H1 (cell line): ENCODE data around the gene SENP2. TPM values are rescaled to one million over a fixed set of nuclear protein-coding genes. Genes with fewer than 3 reads are reported as not detected.

Source experiments
- ASH2L ChIP-seq: fragments of 200-600, 300-600 bp; sonication (generic); IDR thresholded peaks from one replicate; pipeline ENCODE4 v1.7.1; 2017; ENCODE audit warnings: low read length
- CHD1 ChIP-seq: IDR thresholded peaks from 2 replicates; pipeline ENCODE4 v1.6.1; 2012; ENCODE audit warnings: low read depth, low read length, improper control_type of control experiment
- CHD2 ChIP-seq: IDR thresholded peaks from 2 replicates; pipeline ENCODE4 v1.6.1; 2012; ENCODE audit warnings: low read length, improper control_type of control experiment
- CHD7 ChIP-seq: fragments of 300-600 bp; sonication (generic); IDR thresholded peaks from 2 replicates; pipeline ENCODE4 v1.7.1; 2012; ENCODE audit warnings: low read length, moderate library complexity, mild to moderate bottlenecking, inconsistent platforms; ENCODE audit not compliant: insufficient replicate concordance
- EZH2 ChIP-seq: fragments of 200-600 bp; sonication (generic); IDR thresholded peaks from 2 replicates; pipeline ENCODE4 v1.7.1; 2012; ENCODE audit warnings: low read depth, mild to moderate bottlenecking, moderate library complexity, low read length, inconsistent platforms; ENCODE audit not compliant: severe bottlenecking
- HDAC6 ChIP-seq: IDR thresholded peaks from one replicate; pipeline ENCODE4 v1.7.1; 2012; ENCODE audit warnings: low read depth, mild to moderate bottlenecking, inconsistent platforms, low read length, moderate library complexity
- RBBP5 ChIP-seq: IDR thresholded peaks from 2 replicates; pipeline ENCODE4 v1.7.1; 2012; ENCODE audit warnings: low read depth, mild to moderate bottlenecking, inconsistent platforms, low read length, moderate library complexity, borderline replicate concordance
- SIN3A ChIP-seq, 2 experiments: IDR thresholded peaks in 1 of 2; conservative IDR thresholded peaks in 1 of 2; 2 replicates each; pipeline ENCODE4 v1.6.1; 2011 to 2012; ENCODE audit warnings: low read length in 2 of 2, improper control_type of control experiment in 1 of 2, low read depth in 1 of 2, mild to moderate bottlenecking in 1 of 2
- SUZ12 ChIP-seq: fragments of 200-600 bp; sonication (generic); IDR thresholded peaks from 2 replicates; pipeline ENCODE4 v1.6.1; 2012; ENCODE audit warnings: mild to moderate bottlenecking, inconsistent platforms, low read length, moderate library complexity, mixed read lengths
- TAF1 ChIP-seq: IDR thresholded peaks from 2 replicates; pipeline ENCODE4 v1.6.1; 2011; ENCODE audit warnings: mild to moderate bottlenecking, low read depth, low read length
- polyA plus RNA-seq, 7 experiments: library from polyadenylated mRNA; depleted of rRNA in 3 of 7; stranded (reverse) in 5 of 7; unstranded in 2 of 7; fragments of >200 nt in 5 of 7; fragments of 200-250 nt in 2 of 7; gene quantifications; 1 replicate in 5 of 7; 2 replicates in 1 of 7; 4 replicates in 1 of 7; pipeline versions ENCODE4 v1.2.1 to v1.2.3, GENCODE V29; 2011 to 2013; ENCODE audit warnings: missing spikeins in 2 of 7, mixed read lengths in 2 of 7
- total RNA-seq: library from RNA; stranded (reverse); fragmentation: NEBNext Ultra II Directional; extraction: Animal tissue kit (Norgen Biotek cat#: 25700); gene quantifications from 2 replicates; pipeline ENCODE4 v1.2.1, GENCODE V29; 2021
- TF ChIP-seq, protein P1 (sequence below): IDR thresholded peaks from 2 replicates; pipeline ENCODE4 v1.6.1; 2011; ENCODE audit warnings: low read depth, mild to moderate bottlenecking, low read length; ENCODE audit not compliant: insufficient read depth

The SENP2 gene
- total and polyA plus RNA-seq, 2 of the 8 experiments (the other 6 are each of a cell fraction or from before 2014, with no cell fraction given) = 25.2 to 69.3 TPM

DNA sequence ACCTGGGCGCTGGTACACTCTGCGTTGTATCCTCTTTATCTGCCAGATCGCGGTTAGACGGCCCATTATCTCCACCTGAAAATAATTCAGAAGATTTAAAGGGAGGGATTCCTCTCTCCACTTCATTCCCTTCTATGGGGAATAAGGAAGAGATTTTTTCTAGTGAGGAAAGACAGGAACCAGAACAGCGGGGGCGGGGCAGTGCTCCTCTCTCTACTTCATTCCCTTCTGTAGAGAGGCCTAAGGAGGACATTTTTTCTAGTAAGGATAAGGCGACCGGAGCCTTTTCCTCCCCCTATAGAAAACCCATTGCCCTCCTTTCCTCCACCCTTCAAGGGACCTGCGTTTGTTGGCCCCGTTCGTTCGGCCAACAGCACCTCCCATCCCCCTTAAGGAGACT lies 25.4 kb upstream of the SENP2 start (continued):
- TF ChIP-seq CHD7 (no peak), SUZ12 (no peak), SIN3A (conservative IDR thresholded peaks at IDR 0.05 in 1 of 2, IDR thresholded peaks at IDR 0.05 in 1 of 2; ENCODE audit: low read depth in 1 of 2, low read length in 2 of 2) (no peak), CHD1 (no peak), TAF1 (no peak), ASH2L (no peak), EZH2 (no peak), HDAC6 (no peak), RBBP5 (no peak; the same call in 1 of the 2 replicates), CHD2 (no peak)
- TF ChIP-seq, protein P1, sequence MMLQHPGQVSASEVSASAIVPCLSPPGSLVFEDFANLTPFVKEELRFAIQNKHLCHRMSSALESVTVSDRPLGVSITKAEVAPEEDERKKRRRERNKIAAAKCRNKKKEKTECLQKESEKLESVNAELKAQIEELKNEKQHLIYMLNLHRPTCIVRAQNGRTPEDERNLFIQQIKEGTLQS = no peak
